Panc1 (cell line): ENCODE results near the gene SLC7A11.

Experiments used
- REST ChIP-seq, 2 experiments: IDR thresholded peaks; 2 replicates each; pipeline ENCODE4 v1.6.1; 2011 to 2012; ENCODE audit warnings: low read depth in 2 of 2, control low read depth in 1 of 2, low read length in 1 of 2, mild to moderate bottlenecking in 1 of 2, moderate library complexity in 1 of 2; ENCODE audit not compliant: insufficient read depth in 1 of 2
- TF ChIP-seq, protein P1 (sequence below): fragments of 450-650 bp; IDR thresholded peaks from 2 replicates; pipeline ENCODE4 v1.5.1; 2017; ENCODE audit warnings: mild to moderate bottlenecking

GRCh38 chr4:138224614-138225013 lies 17.5 kb downstream of the SLC7A11 start:
- no peak for TF ChIP-seq REST (IDR thresholded peaks at IDR 0.05; ENCODE audit: insufficient read depth in 1 of 2, low read depth in 2 of 2, low read length in 1 of 2)
- TF ChIP-seq, protein P1, sequence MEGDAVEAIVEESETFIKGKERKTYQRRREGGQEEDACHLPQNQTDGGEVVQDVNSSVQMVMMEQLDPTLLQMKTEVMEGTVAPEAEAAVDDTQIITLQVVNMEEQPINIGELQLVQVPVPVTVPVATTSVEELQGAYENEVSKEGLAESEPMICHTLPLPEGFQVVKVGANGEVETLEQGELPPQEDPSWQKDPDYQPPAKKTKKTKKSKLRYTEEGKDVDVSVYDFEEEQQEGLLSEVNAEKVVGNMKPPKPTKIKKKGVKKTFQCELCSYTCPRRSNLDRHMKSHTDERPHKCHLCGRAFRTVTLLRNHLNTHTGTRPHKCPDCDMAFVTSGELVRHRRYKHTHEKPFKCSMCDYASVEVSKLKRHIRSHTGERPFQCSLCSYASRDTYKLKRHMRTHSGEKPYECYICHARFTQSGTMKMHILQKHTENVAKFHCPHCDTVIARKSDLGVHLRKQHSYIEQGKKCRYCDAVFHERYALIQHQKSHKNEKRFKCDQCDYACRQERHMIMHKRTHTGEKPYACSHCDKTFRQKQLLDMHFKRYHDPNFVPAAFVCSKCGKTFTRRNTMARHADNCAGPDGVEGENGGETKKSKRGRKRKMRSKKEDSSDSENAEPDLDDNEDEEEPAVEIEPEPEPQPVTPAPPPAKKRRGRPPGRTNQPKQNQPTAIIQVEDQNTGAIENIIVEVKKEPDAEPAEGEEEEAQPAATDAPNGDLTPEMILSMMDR = no peak
